ENCODE data around the gene FUCA2.
"Not testable (repeated sequence)": the region's sequence is repeated elsewhere in the genome, so short reads cannot be mapped to it uniquely, and the experiment has no call there.

Gene FUCA2

DNA sequence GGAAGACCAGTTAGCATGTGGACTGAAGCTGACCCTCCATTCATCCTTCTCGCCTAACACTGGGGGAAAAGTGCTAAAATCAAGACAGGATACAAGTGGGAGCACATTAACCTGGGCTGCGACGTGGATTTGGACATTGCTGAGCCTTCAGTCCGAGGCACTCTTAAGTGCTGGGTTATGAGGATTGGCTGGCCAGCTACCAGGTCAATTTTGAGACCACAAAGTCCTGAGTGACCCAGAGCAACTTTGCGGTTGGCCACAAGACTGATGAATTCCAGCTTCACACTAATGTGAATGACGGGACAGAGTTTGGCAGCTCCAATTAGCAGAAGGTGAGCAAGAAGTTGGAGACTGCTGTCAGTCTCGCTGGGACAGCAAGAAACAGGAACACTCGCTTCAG is 20.7 kb downstream of the FUCA2 start:
- no peak for DNase-seq

DNA sequence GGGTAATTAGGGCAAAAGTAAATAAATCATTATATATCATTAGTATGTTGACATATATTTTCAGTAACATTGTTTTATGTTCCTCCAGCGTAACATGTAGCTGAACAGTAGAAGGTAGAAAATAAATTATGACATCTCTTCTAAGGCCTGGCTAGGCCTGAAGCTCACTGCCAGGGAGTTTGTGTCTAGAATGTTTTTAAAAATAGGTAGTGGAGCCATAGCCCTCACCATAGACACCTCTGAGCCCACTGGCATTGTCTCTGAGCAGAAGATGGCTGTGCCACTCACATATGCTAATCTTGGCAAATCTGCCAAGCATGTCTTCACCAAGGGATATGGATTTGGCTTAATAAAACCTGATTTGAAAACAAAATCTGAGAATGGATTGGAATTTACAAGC is 21.3 kb downstream of the FUCA2 start:
- DNase-seq: no peak

DNA sequence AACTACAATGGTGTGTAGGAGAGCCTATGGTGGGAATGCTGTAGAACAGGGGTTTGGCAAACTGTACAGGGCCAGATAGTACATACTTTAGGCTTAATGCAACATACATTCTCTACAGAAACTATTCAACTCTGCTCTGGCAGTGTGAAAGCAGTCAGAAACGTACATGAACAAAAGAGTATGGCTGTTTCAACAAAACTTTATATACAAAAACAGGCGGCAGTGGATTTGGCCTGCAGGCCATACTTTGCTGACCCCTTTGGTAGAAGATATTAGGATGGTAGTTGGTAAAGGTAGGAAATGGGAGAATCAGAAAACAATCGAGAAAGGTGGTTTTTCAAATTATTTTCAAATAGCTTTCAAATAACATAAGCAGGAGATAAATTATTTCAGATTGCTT is 24.8 kb downstream of the FUCA2 start:
- DNase-seq: no peak

DNA sequence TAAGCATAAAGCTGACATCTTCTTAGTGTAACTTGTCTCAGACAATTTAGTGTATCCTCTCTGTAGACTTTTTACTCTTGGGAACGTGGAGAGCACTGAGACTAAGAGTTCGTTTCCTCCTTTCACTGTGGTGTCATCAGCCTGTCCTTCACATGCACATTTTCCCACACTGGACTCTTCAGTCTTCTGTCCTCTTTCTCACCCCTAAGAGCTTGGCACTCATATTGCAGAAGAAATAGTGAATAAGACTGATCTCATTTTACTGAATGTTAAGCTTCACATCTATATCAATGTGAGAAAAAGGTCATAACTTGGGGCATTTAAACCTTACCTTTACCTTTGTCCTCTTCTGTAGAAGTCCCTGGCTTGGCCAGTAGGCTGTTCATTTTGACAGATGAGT is 25.6 kb downstream of the FUCA2 start:
- DNase-seq: no peak

DNA sequence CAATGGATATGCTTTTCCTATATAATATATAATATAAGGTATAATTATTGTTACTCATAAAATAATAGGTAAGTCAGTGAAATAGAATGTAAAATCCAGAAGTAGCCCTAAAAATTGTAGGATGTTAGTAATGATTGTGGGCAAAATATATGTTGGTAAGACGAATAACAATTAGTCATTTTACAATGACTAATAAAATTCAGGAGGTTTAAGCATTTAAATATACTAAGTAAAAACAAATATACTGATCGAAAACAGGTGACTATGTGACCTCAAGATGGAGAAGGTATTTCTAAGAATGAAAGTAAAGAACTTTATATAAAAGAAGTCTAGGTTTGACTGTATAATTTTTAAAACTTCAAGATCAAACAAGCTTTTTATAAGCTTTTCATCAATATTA is 28.9 kb downstream of the FUCA2 start:
- DNase-seq: no peak

DNA sequence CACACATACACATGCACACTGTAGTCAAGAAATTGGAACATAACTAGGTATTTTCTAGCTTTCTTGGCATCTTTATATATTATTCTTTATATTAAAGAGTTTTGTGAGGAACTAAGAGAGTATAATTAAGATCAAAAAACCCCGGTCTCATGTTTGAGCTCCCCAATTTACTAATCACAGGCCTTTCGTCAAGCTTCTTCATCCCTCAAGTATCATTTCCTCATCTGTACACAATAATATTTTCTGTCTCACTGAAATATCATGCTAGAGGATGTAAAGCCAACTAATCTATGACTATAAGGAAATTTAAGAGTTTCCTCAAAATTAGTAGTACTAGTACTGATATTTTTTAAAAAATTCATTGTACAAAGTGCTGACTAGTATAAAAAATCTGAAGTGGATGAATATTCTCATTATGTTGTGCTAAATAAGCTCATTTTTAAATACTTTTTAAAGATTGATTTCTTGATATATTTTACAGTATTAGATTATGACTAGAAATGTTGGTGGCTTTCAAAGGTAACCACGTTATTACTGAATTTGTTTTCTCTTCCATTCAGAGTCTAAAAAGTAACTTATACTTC is 32.9 kb downstream of the FUCA2 start:
- no peak for DNase-seq

DNA sequence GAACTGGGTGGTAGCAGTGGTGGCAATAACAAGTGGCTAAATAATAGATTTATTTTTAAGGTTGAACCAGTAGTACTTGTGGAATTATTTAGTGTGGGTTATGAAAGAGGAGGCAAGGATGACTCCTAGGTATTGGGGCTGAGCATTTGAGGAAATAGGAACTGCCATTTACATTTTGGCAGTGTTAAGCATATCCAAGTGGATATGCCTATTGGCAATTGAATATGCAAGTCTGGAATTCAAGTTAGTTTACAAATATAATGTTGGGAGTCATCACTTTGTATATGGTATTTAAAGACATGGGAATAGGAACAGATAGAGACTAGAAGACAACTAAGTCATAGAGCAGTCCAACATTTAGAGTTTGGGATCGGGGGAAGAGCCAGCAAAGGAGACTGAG is 35.0 kb downstream of the FUCA2 start:
- DNase-seq: no peak

DNA sequence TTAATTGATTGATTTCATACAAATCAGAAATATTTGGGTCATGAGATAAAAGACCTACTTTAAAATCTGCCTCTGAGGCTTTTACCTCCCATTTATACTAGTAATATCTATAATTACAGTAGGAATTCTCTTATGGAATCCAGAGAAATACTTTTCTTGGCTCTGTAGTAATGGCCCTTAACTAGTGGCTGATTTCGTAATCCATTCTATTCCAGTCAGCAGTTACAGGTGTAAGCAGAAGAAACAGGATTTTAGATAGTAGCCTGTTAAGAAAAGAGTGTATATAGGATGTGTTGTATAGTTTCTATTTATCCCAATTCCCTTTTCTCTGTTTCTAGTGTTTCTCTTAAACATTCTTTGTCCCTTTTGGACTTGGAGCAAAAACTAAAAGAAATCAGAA is 39.7 kb downstream of the FUCA2 start:
- DNase-seq: no peak

DNA sequence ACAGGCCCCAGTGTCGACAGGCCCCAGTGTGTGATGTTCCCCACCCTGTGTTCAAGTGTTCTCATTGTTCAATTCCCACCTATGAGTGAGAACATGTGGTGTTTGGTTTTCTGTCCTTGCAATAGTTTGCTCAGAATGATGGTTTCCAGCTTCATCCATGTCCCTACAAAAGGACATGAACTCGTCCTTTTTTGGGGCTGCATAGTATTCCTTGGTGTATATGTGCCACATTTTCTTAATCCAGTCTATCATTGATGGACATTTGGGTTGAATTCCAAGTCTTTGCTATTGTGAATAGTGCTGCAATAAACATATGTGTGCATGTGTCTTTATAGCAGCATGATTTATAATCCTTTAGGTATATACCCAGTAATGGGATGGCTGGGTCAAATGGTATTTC is 42.7 kb downstream of the FUCA2 start:
- not testable (repeated sequence) for DNase-seq

DNA sequence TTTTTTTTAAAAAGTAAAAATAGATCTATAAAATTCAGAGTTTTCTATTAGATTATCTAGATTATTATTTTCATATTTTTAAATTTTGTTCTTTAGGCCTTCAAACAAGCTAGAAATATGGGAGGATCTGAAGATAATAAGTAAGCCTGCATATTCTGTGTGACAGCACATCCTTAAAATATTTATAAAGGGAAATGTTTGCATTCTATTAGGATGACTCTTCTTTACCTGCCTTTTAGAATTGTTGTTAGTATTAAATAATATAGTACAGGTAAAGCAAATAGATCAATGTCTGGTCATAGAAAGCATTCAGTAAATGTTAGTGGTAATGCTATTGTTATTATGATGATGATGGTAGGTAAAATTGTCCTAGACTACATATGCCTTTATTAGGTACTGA is 43.5 kb downstream of the FUCA2 start:
- no peak for DNase-seq

DNA sequence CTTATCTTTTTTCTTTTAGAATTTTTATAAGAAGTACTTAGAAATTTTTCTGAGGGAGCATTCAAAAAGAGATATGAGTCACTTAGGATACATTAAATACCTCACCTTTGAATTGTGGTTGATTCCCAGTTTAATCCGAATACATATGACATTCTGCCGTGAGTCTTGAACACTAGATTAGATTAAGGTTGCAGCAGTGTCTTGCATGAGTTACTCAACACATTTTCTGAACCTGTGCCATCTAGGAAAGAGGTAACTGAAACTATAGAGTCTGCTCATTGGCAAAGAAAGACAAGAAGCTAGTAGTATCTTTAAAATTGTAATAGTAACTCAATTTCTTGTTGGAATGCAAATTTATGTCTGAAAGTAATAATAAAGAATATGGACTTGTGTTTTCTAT is 46.0 kb downstream of the FUCA2 start:
- no peak for DNase-seq

DNA sequence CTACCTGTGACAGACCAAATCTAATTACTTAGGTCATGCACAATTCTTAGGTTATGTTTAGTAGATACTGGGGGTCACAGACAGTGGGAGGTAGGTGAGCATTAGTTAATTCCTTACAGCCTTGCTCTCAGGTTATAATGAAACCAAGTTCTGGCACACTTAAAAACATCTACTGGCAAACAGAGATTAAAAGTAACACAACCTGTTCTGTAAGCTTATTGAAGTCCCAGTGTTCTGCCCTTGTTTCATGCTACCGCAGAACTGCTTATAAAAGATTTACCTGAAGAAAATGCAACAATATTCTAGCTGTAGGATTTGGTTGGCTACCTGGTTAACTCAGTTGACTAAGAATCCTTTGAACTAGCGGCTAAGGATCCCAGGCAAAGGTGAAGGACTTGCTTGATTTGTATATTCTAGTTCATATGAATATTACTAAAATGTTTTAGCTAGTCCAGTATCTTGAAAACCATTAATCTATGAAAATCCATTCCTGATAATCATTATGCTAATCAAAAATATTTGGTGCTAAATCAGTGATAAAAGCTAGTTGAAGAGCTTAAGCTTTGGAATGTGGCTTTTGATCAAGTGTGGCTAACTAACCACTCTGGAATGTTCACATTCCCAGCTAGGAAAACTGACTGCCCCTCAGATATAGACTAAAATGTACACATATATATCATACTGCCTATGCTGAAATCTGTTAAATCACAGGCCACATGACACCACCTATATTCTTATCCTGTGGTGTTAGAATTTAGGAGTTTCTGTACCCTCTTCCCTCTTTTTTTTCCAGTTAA is 53.8 kb downstream of the FUCA2 start:
- no peak for DNase-seq

DNA sequence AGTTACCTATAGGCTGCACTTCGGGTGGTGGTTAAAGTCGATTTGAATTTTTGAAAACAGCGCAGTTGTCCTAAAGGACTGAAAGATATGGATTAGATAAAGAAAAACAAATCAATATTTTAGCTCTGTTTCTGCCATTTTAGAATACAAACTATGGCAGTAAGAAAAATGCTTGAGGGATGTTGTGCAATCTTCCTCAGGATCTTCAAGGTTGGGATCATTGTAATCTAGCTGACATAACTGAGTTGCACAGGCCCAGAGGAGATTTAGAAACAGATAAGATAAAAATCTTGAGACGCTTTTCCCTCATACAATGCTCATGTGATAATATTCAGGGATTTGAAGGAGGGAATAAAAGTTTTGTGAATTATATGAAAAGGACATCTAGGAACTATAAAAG is 60.0 kb downstream of the FUCA2 start:
- no peak for DNase-seq

DNA sequence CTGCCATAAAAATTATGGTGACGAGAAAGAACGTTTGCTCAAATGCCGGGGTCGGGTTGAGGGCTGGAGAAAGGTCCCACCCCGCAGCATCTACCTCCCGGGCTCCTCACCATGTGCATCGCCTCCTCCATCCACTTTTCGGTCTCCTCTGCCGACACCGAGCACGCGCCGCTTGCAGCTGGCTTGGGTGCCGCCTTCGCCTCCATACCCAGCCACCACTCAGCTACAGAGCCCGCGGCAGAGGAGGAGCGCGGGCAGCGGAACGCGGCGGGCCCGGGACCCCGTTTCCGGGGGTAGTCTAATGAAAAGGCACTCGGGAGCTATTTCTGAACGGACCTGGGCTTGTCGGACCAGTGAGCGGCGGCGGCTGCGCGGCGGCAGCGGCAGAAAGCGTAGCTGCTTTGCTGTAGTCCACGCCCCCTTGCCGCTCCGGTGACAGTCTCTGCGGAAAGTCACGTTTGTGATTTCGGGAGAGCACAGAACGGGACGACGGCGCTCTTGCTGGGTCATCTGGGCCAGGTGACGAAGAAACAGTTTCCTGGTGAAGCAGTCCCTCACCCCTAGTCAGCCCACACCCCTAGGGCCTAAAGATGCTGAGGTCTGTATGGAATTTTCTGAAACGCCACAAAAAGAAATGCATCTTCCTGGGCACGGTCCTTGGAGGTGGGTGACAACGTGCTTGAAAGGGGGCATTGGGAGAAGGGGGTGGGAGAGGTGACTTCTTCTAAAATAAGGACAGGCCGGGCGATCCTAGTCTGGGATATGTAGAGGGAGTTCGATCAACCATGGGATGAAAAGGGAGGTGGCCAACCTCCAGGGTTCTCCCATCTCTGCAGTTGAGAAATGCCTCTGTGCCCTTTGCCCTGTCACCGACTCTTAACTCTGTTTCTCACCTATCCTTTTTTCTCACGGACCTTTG is 60.8 kb downstream of the FUCA2 start, which contains the start of the genes ADAT2 and PEX3:
Gene ADAT2, minus strand, starts transcription at position 243 of the 919 bp plus-strand sequence. Its CDS starts 37 bp downstream, at position 206.
Gene PEX3, plus strand, starts transcription at position 353 of the 919 bp plus-strand sequence. Its CDS starts 238 bp downstream, at position 591.
- peak; percentile 86 for DNase-seq

DNA sequence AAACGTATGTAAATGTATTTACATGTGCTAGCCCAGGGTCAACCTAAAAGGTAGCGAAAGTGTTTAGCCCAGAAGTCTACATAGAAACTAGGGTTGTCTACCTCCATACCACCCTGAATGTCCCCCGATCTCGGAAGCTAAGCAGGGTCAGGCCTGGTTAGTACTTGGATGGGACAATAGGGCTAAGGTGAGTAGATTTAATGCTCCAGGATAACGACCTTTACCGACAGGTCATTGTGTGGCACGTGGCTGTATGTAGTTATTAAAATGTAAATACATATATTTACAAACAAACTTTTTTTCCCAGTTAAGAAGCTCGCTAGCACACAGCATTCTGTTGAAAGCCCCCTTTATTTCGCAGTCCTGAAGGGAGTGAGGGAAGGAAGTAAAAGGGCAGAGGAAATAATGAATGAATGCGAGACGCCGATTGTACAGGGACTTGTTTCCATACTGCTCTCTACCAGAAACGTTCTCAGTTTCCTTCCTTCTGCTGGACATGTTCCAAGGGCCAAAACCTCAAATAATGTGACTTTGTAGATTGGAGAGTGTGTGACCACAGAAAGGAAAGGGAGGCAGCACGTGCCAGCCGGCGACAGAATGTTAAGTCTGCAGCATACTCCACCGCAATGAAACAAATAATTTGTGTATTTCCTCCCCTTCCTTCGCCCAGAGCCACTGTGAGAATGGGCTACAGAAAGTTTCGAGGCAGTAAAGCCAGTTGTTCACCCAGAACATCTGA is 61.6 kb downstream of the FUCA2 start:
- DNase-seq: no peak

DNA sequence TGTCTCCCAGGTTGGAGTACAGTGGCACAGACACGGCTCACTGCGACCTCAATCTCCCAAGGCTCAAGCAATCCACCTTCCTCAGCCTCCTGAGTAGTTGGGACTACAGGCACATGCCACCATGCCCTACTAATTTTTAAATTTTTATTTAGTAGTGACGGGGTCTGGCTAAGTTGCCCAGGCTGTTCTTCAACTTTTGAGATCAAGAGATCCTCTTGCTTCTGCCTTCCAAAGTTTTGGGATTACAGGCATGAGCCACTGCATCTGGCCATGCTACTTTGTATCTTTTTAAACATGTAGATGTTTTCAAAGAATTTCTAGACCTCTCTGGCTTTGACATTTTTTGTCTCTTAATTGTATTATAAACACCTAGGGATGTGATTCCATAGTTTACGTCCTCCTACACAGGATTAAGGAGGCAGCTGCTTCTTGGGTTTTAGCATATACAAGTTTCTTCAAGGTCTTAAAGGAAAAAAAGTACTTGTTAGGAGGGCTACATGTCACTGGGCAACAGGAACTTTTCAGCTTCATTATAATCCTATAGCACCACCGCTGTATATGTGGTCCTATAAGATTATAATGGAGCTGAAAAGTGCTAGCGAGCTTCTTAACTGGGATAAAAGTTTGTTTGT is 62.3 kb downstream of the FUCA2 start:
- DNase-seq: no peak

DNA sequence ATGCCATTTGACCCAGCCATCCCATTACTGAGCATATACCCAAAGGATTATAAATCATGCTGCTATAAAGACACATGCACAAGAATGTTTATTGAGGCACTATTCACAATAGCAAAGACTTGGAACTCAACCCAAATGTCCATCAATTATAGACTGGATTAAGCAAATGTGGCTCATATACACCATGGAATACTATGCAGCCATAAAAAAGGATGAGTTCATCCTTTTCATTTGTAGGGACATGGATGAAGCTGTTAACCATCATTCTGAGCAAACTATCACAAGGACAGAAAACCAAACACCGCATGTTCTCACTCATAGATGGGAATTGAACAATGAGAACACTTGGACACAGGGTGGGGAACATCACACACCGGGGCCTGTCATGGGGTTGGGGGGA is 63.7 kb downstream of the FUCA2 start:
- not testable (repeated sequence) for DNase-seq
